Right ventricle myocardium inferior (tissue), 1 donor: Measurements from ENCODE around the gene SEC23B. TPM values are rescaled to one million over a fixed set of nuclear protein-coding genes. Genes with fewer than 3 reads are reported as not detected.
A peak's percentile ranks its signal among the peaks of the same experiment; 100 is the strongest.
"Not testable (repeated sequence)": the region's sequence is repeated elsewhere in the genome, so short reads cannot be mapped to it uniquely, and the experiment has no call there.

ENCODE experiments used
- ATAC-seq: fragments of 200-7000 bp; cut with Tn5 transposase; one replicate; pipeline ENCODE4 v1.9.1; 2020; ENCODE audit warnings: mild to moderate bottlenecking, moderate library complexity
- DNase-seq: peaks from one replicate; pipeline ENCODE4 v3.0.0; 2021; ENCODE audit errors: missing footprints
- intact Hi-C: fragments of 100-400 bp; cut with DNase I; formaldehyde crosslinking; loops from one replicate; pipeline ENCODE4 v1.11.0; 2022
- long read RNA-seq: library from polyadenylated mRNA; unstranded; transcript quantifications from one replicate; pipeline ENCODE4 v2.0.0, GENCODE V29; 2021
- total RNA-seq: library from RNA; stranded (reverse); fragmentation: NEBNext Ultra II Directional; extraction: Animal tissue kit (Norgen Biotek cat#: 25700); gene quantifications from one replicate; pipeline ENCODE4 v1.2.1, GENCODE V29; 2021
- donor health status: DM: no; HTN: yes; CAD: no; lungs with severe emphysema.

Gene SEC23B
- 8.9 TPM for total RNA-seq
- long read RNA-seq, partial matches to known transcripts = 0 of 4 reads
- long read RNA-seq, other reads (novel, unspliced or antisense) = 0 of 4 reads

DNA sequence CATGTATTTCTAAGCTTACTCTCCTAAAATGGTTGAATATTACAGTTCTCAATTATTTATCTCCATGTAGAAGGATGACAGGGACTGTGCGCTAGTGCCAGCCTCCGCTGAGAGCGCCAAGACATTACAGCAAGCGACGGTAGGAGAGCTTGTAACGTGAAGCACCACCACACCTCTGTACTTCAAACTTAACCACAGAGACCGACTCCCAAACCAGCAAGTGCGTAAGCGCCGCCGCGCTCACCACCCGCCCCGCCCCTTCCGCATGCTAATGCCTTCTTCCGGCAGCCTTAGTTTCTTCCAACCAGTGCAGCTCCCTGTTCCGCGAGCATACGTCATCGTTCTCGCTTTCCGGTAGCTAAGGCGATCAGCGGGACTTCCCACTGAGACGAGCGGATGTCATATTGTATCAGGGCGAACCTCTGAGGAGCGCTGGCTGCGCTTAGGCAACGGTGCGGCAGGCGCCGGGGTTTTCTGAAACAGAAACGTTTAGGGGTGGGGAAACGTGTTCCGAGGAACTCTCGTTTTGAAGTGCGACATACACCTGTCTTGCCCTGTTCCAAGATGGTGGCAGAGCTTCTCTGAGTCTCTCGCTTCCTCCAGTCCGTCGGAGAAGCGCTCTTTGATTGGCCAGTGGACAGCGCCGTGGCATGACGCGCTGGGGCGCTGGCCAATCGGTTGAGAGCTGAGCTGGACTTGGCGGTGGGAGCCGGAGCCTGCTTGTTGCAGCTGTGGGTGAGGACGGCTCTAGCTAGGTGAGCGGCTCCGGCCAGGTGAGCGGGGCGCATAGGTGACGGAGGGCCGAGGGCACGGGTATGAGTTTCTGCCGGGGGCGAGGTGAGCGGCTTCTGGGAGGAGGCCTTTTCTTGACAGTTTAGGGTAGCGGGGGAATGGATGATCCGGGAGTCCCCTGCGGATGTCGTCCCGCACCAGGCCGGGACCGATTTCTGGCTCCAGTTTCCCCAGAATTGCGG, at the start of gene SEC23B:
SEC23B (plus strand) TSS at position 723 of the 974 bp plus-strand sequence. CDS start 2,896 bp downstream, outside the sequence.
- ATAC-seq (peak; percentile 99), DNase-seq (peak; percentile 98)
- intact Hi-C loops = loop anchor here (2.0 to 5.0 kb wide), 3 partner anchors 41 to 220 kb away; partner anchors contain the start of genes DZANK1, POLR3F, SMIM26 and ZNF133

- DNase-seq (no peak), ATAC-seq (no peak)
- intact Hi-C loops = loop anchor here (2.0 kb wide), 2 partner anchors 41 to 177 kb away; partner anchors contain the start of genes SEC23B and ZNF133
Measured at GRCh38 chr20:18465536-18466200, 42.1 kb upstream of the SEC23B start.

DNA sequence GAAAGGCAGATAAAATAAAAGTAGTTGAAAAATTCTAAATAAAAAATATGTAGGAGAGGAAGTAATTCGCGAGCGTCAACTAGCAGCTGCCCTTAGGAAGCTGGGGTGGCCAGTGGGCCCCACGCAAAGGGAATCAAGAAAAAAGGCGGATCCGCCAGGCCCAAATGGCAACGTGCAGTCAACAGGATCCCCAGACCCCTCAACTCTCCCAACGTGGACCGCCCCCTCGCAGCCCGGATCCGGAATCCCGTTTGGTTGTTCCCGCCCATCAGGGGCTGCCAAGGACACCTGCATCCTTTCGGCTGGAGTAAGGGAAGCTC, 41.2 kb upstream of the SEC23B start:
- DNase-seq = no peak
- intact Hi-C loops = loop anchor here (2.0 kb wide), 2 partner anchors 40 to 178 kb away; partner anchors contain the start of genes SEC23B and ZNF133
- ATAC-seq = peak; percentile 69

DNA sequence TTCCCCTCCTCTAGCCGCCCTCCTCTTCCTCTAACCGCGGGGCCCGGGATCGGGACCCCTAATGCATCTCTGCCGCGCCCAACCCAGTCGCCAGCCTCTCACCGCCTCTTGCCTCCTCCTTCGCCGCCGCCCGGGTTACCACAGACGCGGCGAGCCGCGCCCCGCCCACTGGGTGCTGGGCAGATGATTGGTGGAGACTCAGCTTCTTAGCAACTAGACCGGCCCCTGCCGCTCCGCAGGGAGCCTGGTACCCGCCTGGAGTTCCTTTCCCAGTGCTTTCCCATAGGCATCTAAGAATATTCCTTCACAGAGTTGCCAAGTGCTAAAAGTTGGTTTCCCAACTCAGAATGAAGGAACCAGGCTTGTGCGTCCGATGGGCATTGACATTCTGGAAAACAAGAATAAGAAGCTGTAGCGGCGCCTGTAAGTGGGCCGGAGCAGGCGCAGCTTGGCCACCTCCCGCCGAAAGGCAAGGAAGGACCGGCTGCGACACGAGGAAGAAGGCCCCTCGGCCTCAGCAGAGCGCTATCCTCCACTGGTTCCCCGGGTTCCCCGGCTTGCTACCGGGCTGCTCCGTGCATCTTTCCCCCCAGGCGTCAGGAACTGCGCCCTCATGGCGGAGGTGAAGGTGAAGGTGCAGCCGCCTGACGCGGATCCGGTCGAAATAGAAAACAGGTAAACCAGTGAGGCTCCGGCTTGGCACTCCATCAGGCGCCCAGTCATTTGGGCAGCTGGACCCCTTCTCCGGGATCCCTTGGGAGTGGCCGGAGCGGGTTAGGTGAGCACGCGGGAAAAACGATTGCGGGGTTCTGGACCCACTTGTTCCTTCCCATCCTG, 40.6 kb upstream of the SEC23B start, which contains the start of the genes DZANK1 and POLR3F:
DZANK1 (minus strand) TSS at position 137 of the 837 bp plus-strand sequence. CDS start 1,672 bp downstream, outside the sequence.
POLR3F (plus strand) TSS at position 497 of the 837 bp plus-strand sequence; CDS start at position 614, 117 bp downstream.
- ATAC-seq (peak; percentile 100), DNase-seq (peak; percentile 98)
- intact Hi-C loops = loop anchor here (2.0 kb wide), 2 partner anchors 40 to 178 kb away; partner anchors contain the start of genes SEC23B and ZNF133

DNA sequence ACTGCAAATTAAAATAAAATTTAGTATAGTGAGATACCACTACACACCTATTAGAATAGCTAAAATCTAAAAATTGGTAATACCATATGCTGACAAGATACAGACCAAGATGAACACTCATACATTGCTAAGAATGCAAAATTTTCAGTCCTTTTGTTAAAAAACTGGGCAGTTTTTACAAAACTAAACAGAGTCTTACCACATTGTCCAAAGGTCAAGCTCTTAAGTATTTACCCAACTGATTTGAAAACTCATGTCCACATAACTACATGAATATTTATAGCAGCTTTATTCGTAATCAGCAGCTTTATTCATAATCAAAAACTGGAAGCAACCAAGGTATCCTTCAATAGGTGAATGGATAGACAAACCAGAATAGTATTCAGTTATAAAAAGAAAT, 30.5 kb upstream of the SEC23B start:
- ATAC-seq (no peak), DNase-seq (no peak)

DNA sequence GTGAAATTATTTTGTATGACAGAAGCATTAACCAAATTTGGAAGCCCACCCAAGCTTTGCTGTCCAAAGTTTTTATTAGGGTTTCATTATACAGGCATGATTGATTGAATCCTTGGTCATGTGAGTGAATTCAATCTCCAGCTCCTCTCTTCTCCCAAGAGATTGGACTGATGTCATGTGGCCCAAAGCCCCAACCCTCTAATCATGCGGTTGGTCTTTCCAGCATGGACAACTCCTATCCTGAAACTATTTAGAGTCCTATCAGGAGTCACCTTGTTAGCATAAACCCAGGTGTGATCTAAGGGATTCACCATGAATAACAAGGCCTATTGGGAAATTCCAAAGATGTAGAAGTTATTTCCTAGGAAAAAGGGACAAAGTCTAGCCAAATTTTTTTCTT, 29.9 kb upstream of the SEC23B start:
- intact Hi-C loops = no loop called here
- ATAC-seq (no peak), DNase-seq (no peak)

More for the DNA sequence above, 30.5 kb upstream of the SEC23B start:
- intact Hi-C loops = no loop called here

DNA sequence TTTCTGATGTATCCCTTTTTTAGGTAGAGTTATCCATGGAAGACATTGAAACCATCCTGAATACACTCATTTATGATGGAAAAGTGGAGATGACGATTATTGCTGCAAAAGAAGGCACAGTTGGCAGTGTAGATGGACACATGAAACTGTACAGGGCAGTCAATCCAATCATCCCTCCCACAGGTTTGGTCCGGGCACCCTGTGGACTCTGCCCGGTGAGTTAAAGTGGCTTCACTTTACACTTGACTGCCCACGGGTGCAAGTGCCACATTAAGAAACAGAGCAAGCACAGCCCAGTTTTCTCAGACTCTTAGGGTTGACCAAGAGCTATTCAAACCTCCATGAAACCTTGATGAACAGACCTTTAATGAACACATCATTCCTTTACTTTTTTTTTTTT, 26.1 kb upstream of the SEC23B start:
- DNase-seq (no peak), ATAC-seq (no peak)
- intact Hi-C loops = no loop called here

DNA sequence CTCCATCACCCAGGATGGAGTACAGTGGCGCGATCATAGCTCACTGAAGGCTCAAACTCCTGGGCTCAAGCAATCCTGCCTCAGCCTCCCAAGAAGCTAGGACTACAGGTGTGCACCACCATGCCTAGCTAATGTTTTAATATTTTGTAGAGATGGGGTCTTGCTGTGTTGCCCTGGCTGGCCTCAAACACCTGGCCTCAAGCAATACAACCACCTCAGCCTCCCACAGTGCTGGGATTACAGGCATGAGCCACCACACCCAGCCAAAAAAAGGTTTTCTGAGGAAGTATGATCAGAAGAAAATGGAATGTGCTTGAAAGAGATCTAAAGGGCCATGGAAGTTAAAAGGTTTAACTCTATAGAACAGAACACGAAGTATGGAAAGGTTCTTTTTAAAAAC, 19.4 kb upstream of the SEC23B start:
- no peak for ATAC-seq
- intact Hi-C loops = no loop called here

DNA sequence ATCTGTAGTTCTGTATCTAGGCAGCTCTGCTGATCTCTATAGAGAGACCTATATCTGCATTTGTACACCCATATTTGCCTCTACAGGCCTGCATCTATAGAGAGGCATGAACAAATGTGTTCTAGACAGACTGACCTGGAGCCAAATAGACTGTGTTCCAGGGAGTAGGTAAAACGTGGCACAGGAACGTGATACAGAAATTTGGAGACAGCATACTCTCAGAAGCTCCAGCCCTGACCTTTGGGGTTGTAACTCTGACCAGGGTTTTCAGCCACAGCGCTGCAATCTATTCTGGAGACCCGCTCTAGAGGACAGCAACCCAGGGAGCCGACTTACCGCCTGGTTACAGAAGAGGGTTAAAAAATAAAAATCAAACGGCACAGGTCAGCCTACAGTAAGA, 11.7 kb upstream of the SEC23B start:
- no peak for ATAC-seq
- intact Hi-C loops = no loop called here
- DNase-seq = no peak

More for the DNA sequence above, 19.4 kb upstream of the SEC23B start:
- no peak for DNase-seq

DNA sequence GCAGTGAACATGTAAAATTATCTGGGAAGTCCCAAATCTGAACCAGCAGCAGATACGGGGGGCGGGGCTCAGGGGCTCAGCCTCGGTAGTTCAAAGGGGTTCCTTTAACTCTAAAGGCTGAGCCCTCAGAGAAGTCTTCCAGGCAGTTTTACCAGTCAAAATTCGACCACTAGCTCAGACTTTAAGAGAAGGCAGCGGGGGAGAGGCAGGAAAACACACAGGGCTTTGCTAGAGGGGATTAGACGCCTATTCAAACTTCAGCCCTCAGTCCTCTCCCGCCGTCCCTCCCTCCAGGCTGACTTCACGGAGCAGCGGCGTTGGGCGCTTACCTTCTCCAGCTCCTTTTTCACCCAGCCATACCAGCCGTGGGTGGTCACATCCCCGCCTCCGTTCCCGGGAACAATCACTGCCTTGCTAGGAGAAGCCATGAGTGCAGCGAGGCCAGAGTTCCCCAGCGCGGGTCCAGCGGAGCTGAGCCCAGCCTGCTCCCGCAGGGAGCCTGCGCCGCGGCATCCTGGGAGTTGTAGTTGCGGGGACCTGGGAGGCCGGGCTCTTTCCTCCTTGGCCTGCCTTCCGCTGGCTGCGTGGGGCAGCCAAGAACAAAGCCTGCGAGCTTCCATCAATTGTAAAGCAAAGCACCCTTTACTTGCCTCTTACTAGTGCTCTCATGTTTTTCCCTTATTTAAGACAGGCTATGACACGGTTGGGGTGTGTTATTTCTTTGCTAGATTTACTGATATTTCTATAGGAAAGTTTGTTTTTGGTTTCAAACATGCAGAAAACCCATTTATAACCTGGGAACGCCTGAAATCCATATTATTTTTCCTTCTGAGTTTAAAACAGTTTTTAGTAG, 10.8 kb upstream of the SEC23B start, which contains the start of gene RBBP9:
RBBP9 (minus strand) TSS at position 486 of the 853 bp plus-strand sequence; CDS start at position 428, 58 bp downstream.
- DNase-seq = peak; percentile 94
- intact Hi-C loops = no loop called here
- ATAC-seq = peak; percentile 100

- ATAC-seq (no peak), DNase-seq (no peak)
- intact Hi-C loops = no loop called here
Measured at GRCh38 chr20:18497603-18498002, 10.1 kb upstream of the SEC23B start.

DNA sequence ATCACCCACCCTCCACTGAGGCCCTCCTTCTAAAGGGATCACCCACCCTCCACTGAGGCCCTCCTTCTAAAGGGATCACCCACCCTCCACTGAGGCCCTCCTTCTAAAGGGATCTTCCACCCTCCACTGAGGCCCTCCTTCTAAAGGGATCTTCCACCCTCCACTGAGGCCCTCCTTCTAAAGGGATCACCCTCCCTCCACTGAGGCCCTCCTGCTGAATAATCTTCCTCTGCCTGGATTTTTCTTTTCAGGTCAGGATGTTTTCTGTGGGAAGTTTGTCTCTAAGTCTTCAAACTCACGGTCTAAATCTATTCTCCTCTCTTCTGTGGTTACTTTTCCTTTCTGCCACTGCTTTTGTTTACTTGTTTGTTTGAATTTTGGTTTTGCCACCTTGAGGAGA, 6.1 kb upstream of the SEC23B start:
- DNase-seq, intact Hi-C loops, ATAC-seq: not testable (repeated sequence)

- ATAC-seq = no peak
- DNase-seq = peak; percentile 67
- intact Hi-C loops = loop anchor here (5.0 kb wide), 1 partner anchor 217 kb away; the partner anchor contains the start of gene ZNF133
Measured at GRCh38 chr20:18504479-18505060, 3.2 kb upstream of the SEC23B start.

DNA sequence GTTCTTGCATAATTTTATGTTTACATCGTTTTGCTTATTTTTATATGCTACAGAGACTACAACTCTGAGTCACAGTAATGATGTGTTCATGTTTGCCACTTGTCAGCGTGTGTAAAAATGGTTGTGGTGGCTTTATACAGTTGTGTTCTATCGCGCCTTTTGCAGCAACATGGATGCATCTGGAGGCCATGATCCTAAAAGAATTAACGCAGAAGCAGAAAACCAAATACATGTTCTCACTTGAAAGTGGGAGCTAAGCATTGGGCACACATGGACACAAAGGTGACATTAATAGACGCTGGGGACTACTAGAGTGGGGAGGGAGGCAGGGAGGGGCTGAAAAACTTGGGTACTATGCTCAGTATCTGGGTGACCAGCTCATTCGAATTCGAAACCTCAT, 996 bp upstream of the SEC23B start:
- no peak for DNase-seq
- intact Hi-C loops = loop anchor here (2.0 to 5.0 kb wide), 3 partner anchors 40 to 219 kb away; partner anchors contain the start of genes DZANK1, POLR3F, SMIM26 and ZNF133
- no peak for ATAC-seq

DNA sequence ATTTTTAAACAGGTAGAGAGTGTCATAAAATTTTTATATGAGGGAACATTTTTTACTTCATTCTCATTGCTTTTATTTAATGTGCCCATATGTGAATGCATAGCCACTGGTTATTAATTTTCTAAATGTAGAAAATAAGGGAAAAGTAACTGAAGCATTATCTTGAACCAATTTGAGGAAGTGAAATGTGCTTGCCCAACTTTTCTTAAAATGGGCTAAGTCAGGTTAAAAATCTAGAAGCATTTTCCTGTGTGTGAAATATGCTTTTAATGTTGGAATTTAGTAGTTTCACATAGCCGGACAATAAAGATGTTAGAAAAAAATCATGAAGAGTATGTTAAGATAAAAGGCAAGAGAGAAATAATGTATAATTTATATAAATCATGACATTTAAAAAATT, 3.8 kb downstream of the SEC23B start:
- intact Hi-C loops = no loop called here
- no peak for DNase-seq
- ATAC-seq = no peak

- DNase-seq (no peak), ATAC-seq (no peak)
- intact Hi-C loops = no loop called here
Measured at GRCh38 chr20:18513208-18513607, 5.5 kb downstream of the SEC23B start.

GRCh38 chr20:18514127-18514526, 6.4 kb downstream of the SEC23B start:
- DNase-seq (no peak), ATAC-seq (no peak)
- intact Hi-C loops = no loop called here
